Neural crest cell (in vitro differentiated cells): ENCODE results near the gene KLHL2. TPM values are rescaled to one million over a fixed set of nuclear protein-coding genes. Genes with fewer than 3 reads are reported as not detected.
"Not testable (repeated sequence)": the region's sequence is repeated elsewhere in the genome, so short reads cannot be mapped to it uniquely, and the experiment has no call there.

Experiments used
- DNase-seq: peaks from one replicate; pipeline ENCODE4 v3.0.0; 2021; ENCODE audit warnings: low read depth, mixed read lengths, low spot score
- H3K27ac Mint-ChIP-seq: one replicate; pipeline ENCODE4 v1.8.0; 2021; ENCODE audit warnings: mild to moderate bottlenecking, mixed read lengths; ENCODE audit not compliant: unreplicated experiment
- H3K27me3 Mint-ChIP-seq: 2 replicates; pipeline ENCODE4 v1.8.0; 2021; ENCODE audit warnings: low read depth, mild to moderate bottlenecking, mixed read lengths
- H3K36me3 Mint-ChIP-seq: 2 replicates; pipeline ENCODE4 v1.8.0; 2021; ENCODE audit warnings: low read depth, mild to moderate bottlenecking, mixed read lengths
- H3K4me1 Mint-ChIP-seq: 2 replicates; pipeline ENCODE4 v1.8.0; 2021; ENCODE audit warnings: mixed read lengths
- H3K4me3 Mint-ChIP-seq: one replicate; pipeline ENCODE4 v1.8.0; 2021; ENCODE audit warnings: mild to moderate bottlenecking, mixed read lengths
- H3K9me3 Mint-ChIP-seq: 2 replicates; pipeline ENCODE4 v1.8.0; 2021; ENCODE audit warnings: mixed read lengths
- total RNA-seq: library from RNA; stranded (reverse); gene quantifications from 2 replicates; pipeline ENCODE4 v1.2.1, GENCODE V29; 2021
- TF ChIP-seq, protein P1 (sequence below): fragments of 200-600 bp; sonication (generic); conservative IDR thresholded peaks from 2 replicates; pipeline ENCODE4 v1.5.0; 2021; ENCODE audit warnings: antibody characterized with exemption, mild to moderate bottlenecking

KLHL2 gene
- total RNA-seq, 1 donor from 2014 or later, result 17.4 TPM

DNA sequence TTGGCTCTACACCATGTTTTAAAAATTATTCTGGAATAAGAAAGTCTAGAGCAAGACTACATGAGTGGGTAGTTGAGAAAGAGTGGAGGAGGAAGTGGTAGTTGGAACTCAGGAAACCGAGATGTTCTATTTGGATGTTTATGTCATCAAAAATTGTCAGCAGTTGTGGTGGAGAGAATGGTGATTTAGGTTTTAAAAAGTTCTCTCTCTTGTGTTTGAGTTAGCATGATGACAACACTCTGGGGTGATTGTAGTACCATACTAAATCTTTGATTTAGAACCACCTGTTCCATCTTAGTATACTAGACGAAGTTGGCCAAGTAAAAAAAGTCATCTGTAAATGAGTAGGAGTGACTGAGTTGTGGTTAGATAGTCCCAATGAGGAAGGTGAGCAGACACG lies 40.7 kb downstream of the KLHL2 start:
- Mint-ChIP-seq H3K27ac (no peak overlapping the region), H3K27me3 (no peaks in the 10 kb centered on the region), H3K4me3 (no peak overlapping the region), H3K9me3 (no peaks in the 10 kb centered on the region), H3K36me3 (peaks cover 12% of the 10 kb centered on the region), H3K4me1 (no peaks in the 10 kb centered on the region)
- TF ChIP-seq, protein P1, sequence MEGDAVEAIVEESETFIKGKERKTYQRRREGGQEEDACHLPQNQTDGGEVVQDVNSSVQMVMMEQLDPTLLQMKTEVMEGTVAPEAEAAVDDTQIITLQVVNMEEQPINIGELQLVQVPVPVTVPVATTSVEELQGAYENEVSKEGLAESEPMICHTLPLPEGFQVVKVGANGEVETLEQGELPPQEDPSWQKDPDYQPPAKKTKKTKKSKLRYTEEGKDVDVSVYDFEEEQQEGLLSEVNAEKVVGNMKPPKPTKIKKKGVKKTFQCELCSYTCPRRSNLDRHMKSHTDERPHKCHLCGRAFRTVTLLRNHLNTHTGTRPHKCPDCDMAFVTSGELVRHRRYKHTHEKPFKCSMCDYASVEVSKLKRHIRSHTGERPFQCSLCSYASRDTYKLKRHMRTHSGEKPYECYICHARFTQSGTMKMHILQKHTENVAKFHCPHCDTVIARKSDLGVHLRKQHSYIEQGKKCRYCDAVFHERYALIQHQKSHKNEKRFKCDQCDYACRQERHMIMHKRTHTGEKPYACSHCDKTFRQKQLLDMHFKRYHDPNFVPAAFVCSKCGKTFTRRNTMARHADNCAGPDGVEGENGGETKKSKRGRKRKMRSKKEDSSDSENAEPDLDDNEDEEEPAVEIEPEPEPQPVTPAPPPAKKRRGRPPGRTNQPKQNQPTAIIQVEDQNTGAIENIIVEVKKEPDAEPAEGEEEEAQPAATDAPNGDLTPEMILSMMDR, result no peak
- DNase-seq, result no peak

DNA sequence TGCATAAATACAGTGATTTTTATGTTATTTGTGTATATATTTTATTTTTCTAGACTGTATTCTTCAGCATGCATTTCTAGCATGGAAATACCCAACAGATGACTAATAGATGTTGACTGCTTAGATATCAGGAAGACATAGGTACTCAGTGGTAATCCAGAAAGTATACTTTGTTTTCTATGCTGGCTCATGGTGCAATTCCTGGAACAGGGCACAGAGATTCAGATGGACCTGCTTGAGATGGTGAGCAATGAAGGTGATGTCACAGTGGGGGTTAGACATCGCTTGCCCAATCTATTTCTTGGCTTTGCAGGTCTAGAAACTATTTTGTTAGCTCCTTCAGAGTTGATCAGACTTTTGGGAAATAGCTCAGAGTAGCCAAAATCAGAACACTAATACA lies 41.5 kb downstream of the KLHL2 start:
- H3K9me3 Mint-ChIP-seq, DNase-seq, H3K27me3 Mint-ChIP-seq, H3K4me1 Mint-ChIP-seq, H3K27ac Mint-ChIP-seq, H3K4me3 Mint-ChIP-seq: not testable (repeated sequence)
- H3K36me3 Mint-ChIP-seq, result peaks cover 16% of the 10 kb centered on the region

DNA sequence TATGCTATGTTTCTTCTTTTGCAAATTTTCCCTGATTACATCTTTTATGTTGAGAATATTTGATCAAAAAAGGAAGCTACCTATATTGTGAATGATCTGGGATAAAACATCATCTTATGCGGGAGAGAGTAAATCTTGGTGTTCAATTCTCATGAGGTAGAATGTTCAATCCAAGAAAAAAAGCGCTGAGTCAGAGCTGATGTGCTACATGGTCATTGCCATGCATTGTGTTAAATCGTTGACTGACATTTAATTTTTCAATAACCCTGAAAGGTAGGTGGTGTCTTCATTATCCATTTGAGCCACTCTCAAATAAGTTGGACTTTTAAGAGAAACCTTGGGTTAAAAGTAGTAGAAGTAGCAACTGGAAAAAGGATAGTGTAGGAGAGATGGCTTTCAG lies 47.4 kb downstream of the KLHL2 start:
- DNase-seq, H3K36me3 Mint-ChIP-seq, H3K9me3 Mint-ChIP-seq, H3K27me3 Mint-ChIP-seq, H3K4me3 Mint-ChIP-seq, H3K27ac Mint-ChIP-seq: not testable (repeated sequence)
- peaks cover 16% of the 10 kb centered on the region for H3K4me1 Mint-ChIP-seq

DNA sequence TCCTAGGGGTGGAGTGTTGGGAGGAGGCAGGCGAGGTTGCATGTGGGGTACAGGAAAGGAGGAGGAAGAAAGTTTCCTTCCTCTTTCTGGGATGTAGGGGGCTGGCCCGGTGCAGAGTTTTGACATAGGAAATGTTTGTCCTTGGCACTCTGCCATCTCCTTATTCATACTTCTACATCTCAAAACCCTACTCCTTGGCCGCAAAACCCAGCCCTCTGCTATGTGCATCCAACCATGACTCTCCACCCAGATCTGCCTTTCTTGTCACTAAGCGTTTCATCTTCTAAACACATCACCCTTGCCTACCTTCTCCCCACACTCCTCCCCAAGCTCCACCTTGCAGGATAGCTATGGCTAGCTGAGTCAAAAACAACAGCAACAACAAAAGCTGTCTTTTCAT lies 48.1 kb downstream of the KLHL2 start:
- not testable (repeated sequence) for H3K36me3 Mint-ChIP-seq, H3K4me3 Mint-ChIP-seq, H3K27ac Mint-ChIP-seq, DNase-seq, H3K9me3 Mint-ChIP-seq, H3K27me3 Mint-ChIP-seq
- H3K4me1 Mint-ChIP-seq, result peaks cover 16% of the 10 kb centered on the region

DNA sequence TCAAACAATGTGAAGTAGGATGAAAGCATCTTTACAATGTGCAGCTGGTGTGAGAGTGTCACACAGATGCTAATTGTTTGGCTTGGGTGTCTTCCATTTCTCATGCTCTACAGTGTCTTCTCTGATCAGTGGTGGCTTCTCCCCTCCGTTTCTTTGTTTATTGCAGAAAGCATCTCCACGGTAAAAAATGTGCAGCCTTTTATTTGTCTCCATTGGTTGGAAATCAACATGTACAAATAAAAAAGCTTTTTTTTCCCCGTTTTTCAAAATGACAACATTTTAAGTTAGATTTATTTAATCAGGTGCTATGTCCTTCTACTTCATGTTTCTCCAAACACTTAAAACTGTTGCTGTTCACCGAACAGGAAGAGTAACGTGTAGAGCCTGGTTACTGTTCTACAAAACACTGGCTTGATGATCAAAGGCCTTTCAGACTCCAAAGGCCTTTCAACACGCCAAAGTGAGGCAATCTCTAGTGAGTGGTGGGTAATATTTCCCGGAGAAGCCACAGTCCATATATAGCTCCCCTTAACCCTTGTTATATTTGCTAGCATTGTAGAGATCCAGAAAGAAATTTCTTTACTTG lies 48.8 kb downstream of the KLHL2 start:
- not testable (repeated sequence) for H3K27me3 Mint-ChIP-seq, H3K9me3 Mint-ChIP-seq, H3K27ac Mint-ChIP-seq, DNase-seq, H3K4me3 Mint-ChIP-seq, H3K36me3 Mint-ChIP-seq
- H3K4me1 Mint-ChIP-seq, result peaks cover 16% of the 10 kb centered on the region

DNA sequence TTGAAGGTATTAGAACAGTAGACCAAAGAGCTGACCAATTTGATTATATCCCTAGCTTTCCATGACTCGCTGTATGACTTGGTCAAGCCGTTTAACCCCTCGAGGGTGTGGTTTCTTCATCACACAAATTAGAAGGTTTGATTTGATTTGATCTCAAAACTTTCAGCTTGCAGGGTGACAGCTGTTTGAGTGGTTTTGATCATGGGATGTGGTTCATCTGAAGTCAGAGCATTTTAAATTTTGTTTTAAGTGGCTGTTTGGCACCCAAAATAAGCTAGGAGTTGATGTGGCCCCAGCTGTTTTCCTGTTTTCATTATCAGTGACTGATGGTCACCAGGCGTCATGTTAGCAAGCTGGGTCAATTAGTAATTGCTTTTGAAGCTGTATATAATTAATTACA lies 52.4 kb downstream of the KLHL2 start:
- H3K27ac Mint-ChIP-seq, H3K27me3 Mint-ChIP-seq, DNase-seq, H3K4me3 Mint-ChIP-seq, H3K36me3 Mint-ChIP-seq, H3K9me3 Mint-ChIP-seq: not testable (repeated sequence)
- peaks cover 16% of the 10 kb centered on the region for H3K4me1 Mint-ChIP-seq

DNA sequence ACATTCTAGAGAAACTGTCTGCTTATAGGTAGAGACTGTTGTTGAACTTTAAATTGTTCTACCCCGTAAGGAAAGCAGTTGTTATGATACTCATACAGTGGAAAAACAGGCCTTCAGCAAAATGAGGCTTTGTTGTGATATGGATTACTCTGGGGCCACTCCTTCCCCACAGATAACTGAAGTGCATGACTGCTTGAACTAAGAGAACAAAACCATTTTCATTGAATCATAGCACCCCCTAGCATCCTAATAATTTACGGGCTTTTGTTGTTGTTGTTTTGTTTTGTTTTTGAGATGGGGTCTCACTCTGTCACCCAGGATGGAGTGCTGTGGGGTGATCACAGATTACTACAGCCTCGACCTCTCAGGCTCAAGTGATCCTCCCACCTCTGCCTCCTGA lies 54.9 kb downstream of the KLHL2 start:
- not testable (repeated sequence) for DNase-seq, H3K4me3 Mint-ChIP-seq, H3K27me3 Mint-ChIP-seq, H3K36me3 Mint-ChIP-seq, H3K9me3 Mint-ChIP-seq, H3K4me1 Mint-ChIP-seq, H3K27ac Mint-ChIP-seq

DNA sequence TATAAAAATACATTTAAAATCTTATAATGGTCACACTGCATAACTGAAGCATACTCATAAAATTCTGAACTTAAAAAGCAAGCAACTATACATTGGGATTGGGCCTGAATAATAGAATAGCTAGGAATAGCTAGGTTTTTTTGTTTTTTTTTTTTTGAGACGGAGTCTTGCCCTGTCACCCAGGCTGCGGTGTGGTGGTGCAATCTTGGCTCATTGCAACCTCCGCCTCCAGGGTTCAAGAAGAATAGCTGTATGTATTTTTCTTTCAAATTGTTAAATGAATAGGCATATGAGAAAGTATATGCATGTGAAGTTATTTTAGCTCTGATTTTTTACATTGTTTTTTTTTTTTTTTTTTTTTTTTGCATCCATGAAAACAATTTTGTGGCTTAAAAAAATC lies 56.1 kb downstream of the KLHL2 start:
- DNase-seq, H3K27me3 Mint-ChIP-seq, H3K4me1 Mint-ChIP-seq, H3K9me3 Mint-ChIP-seq, H3K4me3 Mint-ChIP-seq, H3K27ac Mint-ChIP-seq: not testable (repeated sequence)
- H3K36me3 Mint-ChIP-seq, result peaks cover 15% of the 10 kb centered on the region

DNA sequence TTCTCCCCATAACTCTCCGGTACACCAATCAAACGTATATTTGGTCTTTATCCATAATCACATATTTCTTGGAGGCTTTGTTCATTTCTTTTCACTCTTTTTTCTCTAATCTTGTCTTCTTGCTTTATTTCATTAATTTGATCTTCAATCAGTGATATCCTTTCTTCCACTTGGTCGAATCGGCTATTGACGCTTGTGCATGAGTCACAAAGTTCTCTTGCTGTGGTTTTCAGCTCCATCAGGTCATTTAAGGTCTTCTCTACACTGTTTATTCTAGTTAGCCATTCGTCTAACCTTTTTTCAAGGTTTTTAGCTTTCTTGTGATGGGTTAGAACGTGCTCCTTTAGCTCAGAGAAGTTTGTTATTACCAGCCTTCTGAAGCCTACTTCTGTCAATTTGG lies 62.6 kb downstream of the KLHL2 start:
- not testable (repeated sequence) for H3K4me1 Mint-ChIP-seq, H3K27ac Mint-ChIP-seq, H3K27me3 Mint-ChIP-seq, H3K4me3 Mint-ChIP-seq, H3K9me3 Mint-ChIP-seq, DNase-seq
- peaks cover 41% of the 10 kb centered on the region for H3K36me3 Mint-ChIP-seq

DNA sequence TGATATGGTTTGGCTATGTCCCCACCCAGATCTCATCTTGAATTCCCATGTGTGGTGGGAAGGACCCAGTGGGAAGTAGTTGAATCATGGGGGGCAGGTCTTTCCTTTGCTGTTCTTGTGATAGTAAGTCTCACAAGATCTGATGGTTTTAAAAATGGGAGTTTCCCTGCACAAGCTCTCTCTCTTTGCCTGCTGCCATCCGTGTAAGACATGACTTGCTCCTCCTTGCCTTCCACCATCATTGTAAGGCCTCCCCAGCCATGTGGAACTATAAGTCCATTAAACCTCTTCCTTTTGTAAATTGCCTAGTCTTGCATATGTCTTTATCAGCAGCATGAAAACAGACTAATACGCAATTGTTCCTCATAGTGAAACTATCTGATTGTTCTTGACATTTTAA lies 66.1 kb downstream of the KLHL2 start:
- not testable (repeated sequence) for H3K4me3 Mint-ChIP-seq, H3K4me1 Mint-ChIP-seq, H3K27me3 Mint-ChIP-seq, H3K9me3 Mint-ChIP-seq, DNase-seq, H3K27ac Mint-ChIP-seq
- H3K36me3 Mint-ChIP-seq, result peaks cover 34% of the 10 kb centered on the region

DNA sequence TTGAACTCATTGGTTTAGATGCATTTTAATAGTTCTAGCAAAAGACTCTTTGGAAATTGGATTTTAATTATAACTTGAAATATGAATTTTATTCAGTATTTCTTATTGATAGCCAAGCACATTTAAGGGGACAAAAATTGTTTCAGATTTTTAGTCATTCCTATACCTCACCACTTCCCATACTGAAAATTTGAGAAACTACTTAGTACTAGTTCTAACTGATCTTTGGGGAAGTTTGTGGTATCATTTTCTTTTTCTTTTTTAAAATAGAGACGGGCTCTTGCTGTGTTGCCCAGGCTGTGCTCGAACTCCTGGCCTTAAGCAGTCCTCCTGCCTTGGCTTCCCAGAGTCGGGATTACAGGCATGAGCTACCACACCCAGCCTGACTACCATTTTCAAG lies 68.0 kb downstream of the KLHL2 start:
- H3K27ac Mint-ChIP-seq, H3K9me3 Mint-ChIP-seq, H3K27me3 Mint-ChIP-seq, H3K4me3 Mint-ChIP-seq, H3K4me1 Mint-ChIP-seq, DNase-seq: not testable (repeated sequence)
- peaks cover 29% of the 10 kb centered on the region for H3K36me3 Mint-ChIP-seq

DNA sequence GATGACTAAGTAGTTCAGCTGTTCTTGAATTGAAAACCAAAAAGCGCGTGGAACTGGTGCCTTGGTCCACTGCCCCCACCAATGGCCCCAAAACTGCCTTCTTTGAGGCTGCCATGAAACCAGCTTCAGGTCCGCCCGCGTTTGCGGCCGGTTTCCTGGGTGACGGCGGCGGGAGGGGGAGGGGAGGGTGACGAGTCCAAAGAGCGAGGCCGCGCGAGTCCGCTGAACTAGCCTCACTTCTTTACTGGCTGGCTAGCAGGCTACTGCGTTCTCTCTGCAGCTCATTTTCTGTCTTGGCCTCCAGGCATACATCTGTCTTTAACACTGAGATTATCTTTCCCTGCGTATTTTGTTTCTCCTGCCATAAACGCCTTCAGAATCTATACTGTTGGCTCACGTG lies 72.2 kb downstream of the KLHL2 start:
- H3K27ac Mint-ChIP-seq, H3K4me1 Mint-ChIP-seq: not testable (repeated sequence)

DNA sequence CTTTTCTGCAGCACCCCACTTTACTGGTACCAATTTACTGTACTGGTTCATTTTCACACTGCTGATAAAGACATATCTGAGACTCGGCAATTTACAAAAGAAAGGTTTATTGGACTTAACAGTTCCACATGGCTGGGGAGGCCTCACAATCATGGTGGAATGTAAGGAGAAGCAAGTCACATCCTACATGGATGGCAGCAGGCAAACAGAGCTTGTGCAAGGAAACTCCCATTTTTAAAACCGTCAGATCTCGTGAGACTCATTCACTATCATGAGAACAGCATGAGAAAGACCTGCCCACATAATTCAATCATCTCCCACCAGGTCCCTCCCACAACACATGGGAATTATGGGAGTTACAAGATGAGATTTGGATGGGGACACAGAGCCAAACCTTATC lies 77.3 kb downstream of the KLHL2 start:
- H3K27me3 Mint-ChIP-seq, H3K4me1 Mint-ChIP-seq, H3K9me3 Mint-ChIP-seq, DNase-seq, H3K27ac Mint-ChIP-seq, H3K4me3 Mint-ChIP-seq: not testable (repeated sequence)
- peaks cover 32% of the 10 kb centered on the region for H3K36me3 Mint-ChIP-seq

More for the DNA sequence above, 72.2 kb downstream of the KLHL2 start:
- DNase-seq, H3K27me3 Mint-ChIP-seq, H3K9me3 Mint-ChIP-seq, H3K4me3 Mint-ChIP-seq: not testable (repeated sequence)
- peaks cover 34% of the 10 kb centered on the region for H3K36me3 Mint-ChIP-seq
